DMS 273 treated with DMSO at 0.1 percent for 48 hours (cell line): ENCODE measurements around the gene CFTR.
"Not testable (repeated sequence)": the region's sequence is repeated elsewhere in the genome, so short reads cannot be mapped to it uniquely, and the experiment has no call there.

Experiments
- DNase-seq: peaks from one replicate; lab custom pipeline; 2025; lab: John Stamatoyannopoulos, UW

CFTR gene

GRCh38 chr7:117479225-117480054, at the start of gene CFTR:
TSS of gene CFTR (plus strand) at chr7:117480025. CDS start at chr7:117480095, 70 bp downstream.
- DNase-seq = no peak

DNA sequence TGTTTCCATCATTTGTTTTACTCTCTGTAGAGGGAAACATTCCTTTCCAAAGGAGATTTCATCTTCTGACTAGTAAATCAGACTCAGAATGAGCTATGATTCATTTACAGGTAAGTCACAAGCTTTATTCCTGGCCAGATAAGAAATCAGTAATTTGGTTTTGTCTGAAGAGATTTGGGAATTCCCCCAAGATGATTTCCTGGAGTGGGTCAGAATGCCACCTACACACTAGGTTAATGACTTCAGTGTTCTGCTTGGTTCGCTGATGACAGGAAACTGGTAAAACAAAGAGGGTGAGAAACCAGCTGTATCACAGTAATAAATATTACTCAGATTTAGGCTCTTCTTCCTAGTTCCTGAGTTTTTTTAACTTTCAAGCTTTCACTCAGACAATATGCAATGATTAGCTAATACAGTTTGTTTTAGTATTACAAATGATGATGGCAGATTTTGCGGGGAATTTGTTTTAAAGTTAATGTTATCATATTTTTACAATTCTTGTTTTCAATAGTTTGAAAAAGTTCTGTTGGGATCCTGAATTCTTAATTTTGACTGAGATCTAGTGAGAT, 44.3 kb upstream of the CFTR start:
- no peak for DNase-seq

DNA sequence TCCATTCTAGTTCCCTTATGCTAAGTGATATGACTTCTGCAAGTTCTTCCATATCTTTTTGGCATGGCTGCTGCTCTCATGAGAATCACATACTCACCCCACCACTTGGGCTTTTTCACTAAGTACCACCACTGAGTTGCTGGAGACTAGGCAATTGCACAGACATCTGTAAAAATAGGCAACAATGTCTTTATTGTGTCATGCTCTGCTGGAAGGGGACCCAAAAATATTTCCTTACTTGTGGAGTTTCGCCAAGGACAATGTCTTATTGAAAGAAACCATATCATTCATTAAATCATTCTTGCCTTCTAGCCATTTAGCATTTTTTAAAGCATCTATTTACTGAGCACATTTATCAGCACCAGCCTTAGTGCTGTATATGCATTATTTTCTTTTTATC, 35.2 kb upstream of the CFTR start:
- DNase-seq = no peak

GRCh38 chr7:117445206-117445605, 34.6 kb upstream of the CFTR start:
- DNase-seq = no peak

- no peak for DNase-seq
These were observed 33.5 kb upstream of the CFTR start for GRCh38 chr7:117446220-117446815.

GRCh38 chr7:117448655-117449054, 31.2 kb upstream of the CFTR start:
- DNase-seq = no peak

GRCh38 chr7:117458977-117459583, 20.7 kb upstream of the CFTR start:
- no peak for DNase-seq

GRCh38 chr7:117459735-117460134, 20.1 kb upstream of the CFTR start:
- no peak for DNase-seq

- not testable (repeated sequence) for DNase-seq
These were observed 19.0 kb upstream of the CFTR start for GRCh38 chr7:117460815-117461214.

GRCh38 chr7:117468174-117468573, 11.7 kb upstream of the CFTR start:
- no peak for DNase-seq

- DNase-seq = no peak
These were observed 9.0 kb upstream of the CFTR start for GRCh38 chr7:117470777-117471176.

DNA sequence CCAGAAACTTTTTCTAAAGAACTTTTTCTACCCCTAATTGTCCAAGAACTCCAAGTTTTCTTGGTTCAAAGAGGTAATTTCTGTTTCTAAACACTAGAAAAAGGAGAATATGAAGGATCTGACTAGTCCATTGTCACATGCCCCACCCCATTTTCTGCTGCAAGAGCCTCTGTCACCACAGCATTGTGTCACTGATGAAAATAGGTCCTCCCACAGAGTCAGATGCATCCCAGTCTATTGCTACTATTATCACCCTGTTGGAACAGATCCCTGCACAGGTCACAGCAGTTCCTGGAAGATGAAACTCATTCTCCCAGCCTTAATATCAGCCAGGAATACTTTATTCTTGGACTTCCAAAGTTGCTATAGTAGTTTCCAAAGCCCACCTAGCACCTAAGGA, 7.5 kb upstream of the CFTR start:
- no peak for DNase-seq

- DNase-seq = no peak
These were observed 3.1 kb upstream of the CFTR start for GRCh38 chr7:117476557-117477215.

GRCh38 chr7:117478836-117479224, 995 bp upstream of the CFTR start:
- DNase-seq = no peak

DNA sequence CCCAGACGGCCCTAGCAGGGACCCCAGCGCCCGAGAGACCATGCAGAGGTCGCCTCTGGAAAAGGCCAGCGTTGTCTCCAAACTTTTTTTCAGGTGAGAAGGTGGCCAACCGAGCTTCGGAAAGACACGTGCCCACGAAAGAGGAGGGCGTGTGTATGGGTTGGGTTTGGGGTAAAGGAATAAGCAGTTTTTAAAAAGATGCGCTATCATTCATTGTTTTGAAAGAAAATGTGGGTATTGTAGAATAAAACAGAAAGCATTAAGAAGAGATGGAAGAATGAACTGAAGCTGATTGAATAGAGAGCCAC, 184 bp downstream of the CFTR start:
- no peak for DNase-seq

GRCh38 chr7:117480978-117481377, 1.2 kb downstream of the CFTR start:
- DNase-seq = no peak

- DNase-seq = no peak
These were observed 5.3 kb downstream of the CFTR start for GRCh38 chr7:117485118-117485620.

- DNase-seq = no peak
These were observed 9.2 kb downstream of the CFTR start for GRCh38 chr7:117489016-117489415.

DNA sequence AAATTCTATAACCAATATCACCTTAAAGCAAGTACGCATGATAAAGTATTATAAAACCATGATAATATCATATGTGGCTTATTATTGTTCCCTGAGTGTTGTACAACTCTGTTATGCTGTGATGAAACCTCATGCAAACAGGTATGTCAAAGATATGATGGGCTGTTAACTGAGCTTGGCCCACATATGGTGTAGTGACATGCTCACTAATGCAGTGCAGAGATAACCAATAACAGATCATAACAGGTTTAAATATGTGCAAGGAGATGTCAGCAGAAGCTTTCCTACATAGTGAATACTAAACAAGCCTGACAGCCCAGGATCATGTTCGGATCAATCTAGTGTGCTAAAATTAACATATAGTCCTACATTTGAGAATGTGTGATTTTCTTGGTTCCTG, 9.6 kb downstream of the CFTR start:
- no peak for DNase-seq

- no peak for DNase-seq
These were observed 10.1 kb downstream of the CFTR start for GRCh38 chr7:117489911-117490310.

DNA sequence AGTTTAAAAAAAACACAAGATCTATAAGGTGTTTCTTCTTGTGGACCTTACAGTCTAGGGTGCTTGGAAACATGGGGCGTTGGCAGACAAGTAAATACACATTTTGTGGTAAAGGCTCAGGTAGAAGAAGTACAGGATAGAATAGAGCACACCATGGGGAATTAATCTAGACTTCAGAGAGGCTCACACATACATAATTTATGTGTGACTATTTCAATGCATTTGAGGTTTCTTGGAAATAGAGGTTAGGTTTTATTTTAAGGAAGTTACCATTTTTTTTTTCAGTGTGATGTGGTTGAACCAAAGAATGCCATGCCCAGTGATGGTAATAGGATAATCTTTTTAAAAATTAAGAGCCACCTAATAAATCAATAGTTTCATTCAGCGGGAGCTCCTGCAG, 12.8 kb downstream of the CFTR start:
- DNase-seq = no peak

- DNase-seq = no peak
These were observed 13.6 kb downstream of the CFTR start for GRCh38 chr7:117493460-117493859.
